ENCODE measurements around the gene DPP6.

- TF ChIP-seq CTCF (conservative IDR thresholded peaks at IDR 0.05; ENCODE audit: low read depth, low read length) (no peak), EZH2 (IDR thresholded peaks at IDR 0.05; ENCODE audit: borderline replicate concordance, low read depth, low read length, poor library complexity, severe bottlenecking) (no peak)
Observed at GRCh38 chr7:154750353-154750801, 698.2 kb downstream of the DPP6 start.

Data from A673 (cell line).